PC-3 (cell line): ENCODE results near the gene DCAF6. TPM values are rescaled to one million over a fixed set of nuclear protein-coding genes. Genes with fewer than 3 reads are reported as not detected.
"Not testable (repeated sequence)": the region's sequence is repeated elsewhere in the genome, so short reads cannot be mapped to it uniquely, and the experiment has no call there.

ENCODE experiments used
- ATAC-seq: fragments of 200-7000 bp; cut with Tn5 transposase; 2 replicates; pipeline ENCODE4 v1.9.1; 2020; ENCODE audit warnings: mild to moderate bottlenecking, moderate library complexity
- BruUV-seq: library from RNA; stranded (reverse); fragments of 400-500 nt; replicated peaks from 2 replicates; lab custom pipeline; 2021; lab: Mats Ljungman, UMichigan
- CTCF ChIA-PET: fragments of 300-600 bp; sonication (Branson Sonifier 250); formaldehyde crosslinking; loops from one replicate; lab custom pipeline; 2022; ENCODE audit warnings: antibody characterized with exemption; lab: Charles Lee
- POLR2A ChIA-PET: fragments of 300-600 bp; sonication (Branson Sonifier 250); formaldehyde crosslinking; loops from one replicate; lab custom pipeline; 2022; ENCODE audit warnings: antibody characterized with exemption; ENCODE audit not compliant: unreplicated experiment; lab: Charles Lee
- DNase-seq: peaks from one replicate; pipeline ENCODE4 v3.0.0-alpha.2; 2015
- H2AFZ ChIP-seq: fragments of 300-600 bp; sonication (generic); 2 replicates; pipeline ENCODE4 v1.6.0; 2016; ENCODE audit warnings: antibody characterized with exemption, low read length
- H3F3A ChIP-seq: fragments of 300-600 bp; sonication (generic); one replicate; pipeline ENCODE4 v1.6.0; 2017; ENCODE audit warnings: antibody characterized with exemption, low read length, control low read depth, mild to moderate bottlenecking; ENCODE audit not compliant: unreplicated experiment
- H3K27ac ChIP-seq: fragments of 300-600 bp; sonication (generic); 2 replicates; pipeline ENCODE4 v1.5.1; 2016; ENCODE audit warnings: mild to moderate bottlenecking, low read length
- H3K27me3 ChIP-seq: fragments of 300-600 bp; sonication (generic); 2 replicates; pipeline ENCODE4 v1.6.1; 2016; ENCODE audit warnings: low read length, mixed read lengths
- H3K36me3 ChIP-seq: fragments of 300-600 bp; sonication (generic); 2 replicates; pipeline ENCODE4 v1.6.1; 2016; ENCODE audit warnings: low read depth, mixed run types, low read length, mixed read lengths
- H3K4me1 ChIP-seq: fragments of 300-600 bp; sonication (generic); 2 replicates; pipeline ENCODE4 v1.5.1; 2016; ENCODE audit warnings: low read length; ENCODE audit not compliant: insufficient read depth
- H3K4me2 ChIP-seq: fragments of 300-600 bp; sonication (generic); 2 replicates; pipeline ENCODE4 v1.6.0; 2016; ENCODE audit warnings: low read length
- H3K4me3 ChIP-seq: fragments of 300-600 bp; sonication (generic); 2 replicates; pipeline ENCODE4 v1.5.1; 2016; ENCODE audit warnings: mild to moderate bottlenecking, low read length, mixed read lengths
- H3K79me2 ChIP-seq: fragments of 300-600 bp; sonication (generic); 2 replicates; pipeline ENCODE4 v1.6.1; 2017; ENCODE audit warnings: low read length, mixed read lengths
- H3K9ac ChIP-seq: fragments of 300-600 bp; sonication (generic); 2 replicates; pipeline ENCODE4 v1.6.0; 2016; ENCODE audit warnings: mild to moderate bottlenecking, low read length
- H3K9me2 ChIP-seq: fragments of 300-600 bp; sonication (generic); replicated peaks from 2 replicates; pipeline ENCODE4 v1.6.1; 2016; ENCODE audit warnings: mixed run types, low read length, mixed read lengths
- H3K9me3 ChIP-seq: fragments of 300-600 bp; sonication (generic); 2 replicates; pipeline ENCODE4 v1.6.1; 2016; ENCODE audit warnings: low read length, mixed read lengths
- H4K20me1 ChIP-seq: fragments of 300-600 bp; sonication (generic); 2 replicates; pipeline ENCODE4 v1.6.1; 2016; ENCODE audit warnings: low read length, mixed read lengths
- EZH2 ChIP-seq: fragments of 300-600 bp; sonication (generic); IDR thresholded peaks from one replicate; pipeline ENCODE4 v1.6.1; 2017; ENCODE audit warnings: antibody characterized with exemption, mild to moderate bottlenecking, low read length; ENCODE audit not compliant: unreplicated experiment
- EZH2phosphoT487 ChIP-seq: fragments of 300-600 bp; sonication (generic); IDR thresholded peaks from 2 replicates; pipeline ENCODE4 v1.6.1; 2018; ENCODE audit warnings: mild to moderate bottlenecking, antibody characterized with exemption, low read length, borderline replicate concordance
- intact Hi-C: fragments of 100-400 bp; cut with micrococcal nuclease; formaldehyde crosslinking; loops from 2 replicates; pipeline ENCODE4 v1.9.0; 2023
- total RNA-seq: library from RNA; depleted of rRNA; stranded (reverse); fragments of >200 nt; gene quantifications from 2 replicates; pipeline ENCODE4 v1.2.3, GENCODE V29; 2014
- TF ChIP-seq, protein P1 (sequence below): fragments of 300-600 bp; sonication (generic); conservative IDR thresholded peaks from 2 replicates; pipeline ENCODE4 v1.5.1; 2017; ENCODE audit warnings: antibody characterized with exemption, low read depth, mild to moderate bottlenecking, low read length

The DCAF6 gene
- total RNA-seq, 1 experiment from 2014 or later = 29.1 TPM

DNA sequence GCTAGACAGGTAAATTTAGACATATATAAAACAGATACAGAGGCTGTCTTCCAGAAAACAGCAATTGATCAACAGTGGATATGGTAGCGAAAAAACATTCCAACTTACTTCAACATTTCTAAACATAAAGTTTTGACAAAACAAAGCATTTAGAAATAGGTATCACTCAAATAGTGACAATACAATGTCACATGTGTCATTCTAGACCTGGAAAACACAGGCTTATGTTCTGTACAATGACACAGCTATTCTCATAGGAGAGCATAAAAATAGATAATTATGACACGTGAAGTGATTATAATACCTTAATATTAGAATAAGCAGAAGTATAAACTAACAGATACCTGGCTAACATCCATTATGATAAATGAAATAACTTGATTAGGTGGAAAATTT lies 8.0 kb upstream of the DCAF6 start:
- no peak for ATAC-seq
- Histone ChIP-seq H3K27ac (no peak overlapping the region), H3K79me2 (peaks cover 28% of the 10 kb centered on the region), H3K27me3 (no peaks in the 10 kb centered on the region), H4K20me1 (no peaks in the 10 kb centered on the region), H3K9ac (no peak overlapping the region), H3K9me2 (no peaks in the 10 kb centered on the region), H2AFZ (no peak overlapping the region), H3K4me2 (no peak overlapping the region), H3F3A (no peaks in the 10 kb centered on the region), H3K4me1 (peaks cover 2% of the 10 kb centered on the region), H3K4me3 (no peak overlapping the region), H3K36me3 (no peaks in the 10 kb centered on the region; the same call in 1 of the 2 replicates), H3K9me3 (no peaks in the 10 kb centered on the region)
- ChIA-PET POLR2A (interaction anchor here (0.6 kb wide), 1 partner anchor 11 kb away, joined by 4 read pairs; no protein-coding TSS in a partner anchor), CTCF (no interaction called here)
- TF ChIP-seq, protein P1, sequence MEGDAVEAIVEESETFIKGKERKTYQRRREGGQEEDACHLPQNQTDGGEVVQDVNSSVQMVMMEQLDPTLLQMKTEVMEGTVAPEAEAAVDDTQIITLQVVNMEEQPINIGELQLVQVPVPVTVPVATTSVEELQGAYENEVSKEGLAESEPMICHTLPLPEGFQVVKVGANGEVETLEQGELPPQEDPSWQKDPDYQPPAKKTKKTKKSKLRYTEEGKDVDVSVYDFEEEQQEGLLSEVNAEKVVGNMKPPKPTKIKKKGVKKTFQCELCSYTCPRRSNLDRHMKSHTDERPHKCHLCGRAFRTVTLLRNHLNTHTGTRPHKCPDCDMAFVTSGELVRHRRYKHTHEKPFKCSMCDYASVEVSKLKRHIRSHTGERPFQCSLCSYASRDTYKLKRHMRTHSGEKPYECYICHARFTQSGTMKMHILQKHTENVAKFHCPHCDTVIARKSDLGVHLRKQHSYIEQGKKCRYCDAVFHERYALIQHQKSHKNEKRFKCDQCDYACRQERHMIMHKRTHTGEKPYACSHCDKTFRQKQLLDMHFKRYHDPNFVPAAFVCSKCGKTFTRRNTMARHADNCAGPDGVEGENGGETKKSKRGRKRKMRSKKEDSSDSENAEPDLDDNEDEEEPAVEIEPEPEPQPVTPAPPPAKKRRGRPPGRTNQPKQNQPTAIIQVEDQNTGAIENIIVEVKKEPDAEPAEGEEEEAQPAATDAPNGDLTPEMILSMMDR = no peak
- TF ChIP-seq EZH2phosphoT487 (no peak), EZH2 (no peak)
- intact Hi-C loops = no loop called here
- no peak for DNase-seq
- no TSS peak for BruUV-seq

DNA sequence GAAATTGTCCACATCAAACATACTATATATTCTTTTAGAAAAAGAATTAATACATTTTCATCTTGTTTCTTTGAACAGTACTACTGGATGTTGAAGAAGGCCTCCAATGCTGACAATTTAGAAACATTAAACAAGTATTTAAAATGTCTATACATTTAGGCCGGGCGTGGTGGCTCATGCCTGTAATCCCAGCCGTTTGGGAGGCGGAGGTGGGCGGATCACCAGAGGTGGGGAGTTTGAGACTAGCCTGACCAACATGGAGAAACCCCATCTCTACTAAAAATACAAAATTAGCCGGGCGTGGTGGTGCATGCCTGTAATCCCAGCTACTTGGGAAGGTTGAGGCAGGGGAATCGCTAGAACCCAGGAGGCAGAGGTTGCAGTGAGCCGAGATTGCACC lies 7.6 kb upstream of the DCAF6 start:
- H3K36me3 ChIP-seq, DNase-seq, H3K4me2 ChIP-seq, H3K9me3 ChIP-seq, H4K20me1 ChIP-seq, BruUV-seq, H3F3A ChIP-seq, POLR2A ChIA-PET, H3K27me3 ChIP-seq, H2AFZ ChIP-seq, H3K4me3 ChIP-seq, ATAC-seq, CTCF ChIA-PET, H3K9me2 ChIP-seq, intact Hi-C loops, H3K27ac ChIP-seq, H3K9ac ChIP-seq, H3K4me1 ChIP-seq: not testable (repeated sequence)
- H3K79me2 ChIP-seq = peaks cover 33% of the 10 kb centered on the region

DNA sequence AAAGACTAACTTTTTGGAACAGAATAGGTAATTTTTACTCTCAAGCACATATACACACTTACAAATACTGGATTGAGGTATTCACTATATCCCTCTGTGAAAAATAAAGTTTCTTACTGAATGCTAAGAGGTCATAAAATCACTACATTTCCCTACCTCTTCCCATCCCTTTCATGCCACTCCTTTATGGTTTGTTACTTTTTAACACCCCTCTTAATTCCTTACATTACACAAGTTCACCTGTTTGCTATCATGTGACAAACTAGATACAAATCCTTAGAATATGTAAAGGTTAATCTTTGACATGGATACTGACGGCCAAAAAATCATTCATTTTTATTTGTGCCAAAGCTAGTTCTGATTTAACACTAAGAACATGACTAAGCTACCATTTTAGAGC lies 6.8 kb upstream of the DCAF6 start:
- H3K4me3 ChIP-seq = no peak overlapping the region
- no peak overlapping the region for H3K4me2 ChIP-seq
- peaks cover 41% of the 10 kb centered on the region for H3K79me2 ChIP-seq
- no peaks in the 10 kb centered on the region for H3F3A ChIP-seq
- intact Hi-C loops = no loop called here
- no peak overlapping the region for H2AFZ ChIP-seq
- H3K4me1 ChIP-seq = peaks cover 15% of the 10 kb centered on the region
- ATAC-seq = no peak
- no peaks in the 10 kb centered on the region for H3K9me2 ChIP-seq
- CTCF ChIA-PET = no interaction called here
- TF ChIP-seq, protein P1 = no peak
- TF ChIP-seq EZH2 (no peak), EZH2phosphoT487 (no peak)
- no peaks in the 10 kb centered on the region for H4K20me1 ChIP-seq
- no peak overlapping the region for H3K27ac ChIP-seq
- H3K27me3 ChIP-seq = no peaks in the 10 kb centered on the region
- H3K9ac ChIP-seq = no peak overlapping the region
- POLR2A ChIA-PET = no interaction called here
- no peaks in the 10 kb centered on the region for H3K9me3 ChIP-seq
- no TSS peak for BruUV-seq
- DNase-seq = no peak
- H3K36me3 ChIP-seq = no peaks in the 10 kb centered on the region
